GM12878 (cell line): ENCODE measurements around the gene MSI2. TPM values are rescaled to one million over a fixed set of nuclear protein-coding genes. Genes with fewer than 3 reads are reported as not detected.
A peak's percentile ranks its signal among the peaks of the same experiment; 100 is the strongest.

ENCODE experiments used
- CBX5 ChIP-seq: sonication (generic); IDR thresholded peaks from 2 replicates; pipeline ENCODE4 v1.6.1; 2016; ENCODE audit warnings: low read depth, moderate library complexity, mild to moderate bottlenecking, inconsistent platforms
- CHD1 ChIP-seq: IDR thresholded peaks from 2 replicates; pipeline ENCODE4 v1.6.1; 2012; ENCODE audit warnings: low read depth, low read length, improper control_type of control experiment
- CHD4 ChIP-seq: fragments of 200-600 bp; sonication (generic); IDR thresholded peaks from 2 replicates; pipeline ENCODE4 v1.6.1; 2016; ENCODE audit warnings: mild to moderate bottlenecking
- IKZF2 ChIP-seq, 2 experiments: fragments of 450-650 bp; IDR thresholded peaks; 2 replicates each; pipeline ENCODE4 v1.6.1; 2017; ENCODE audit warnings: mild to moderate bottlenecking in 2 of 2, moderate library complexity in 2 of 2
- MEF2B ChIP-seq: fragments of 450-650 bp; IDR thresholded peaks from 2 replicates; pipeline ENCODE4 v1.6.1; 2018; ENCODE audit warnings: mild to moderate bottlenecking, moderate library complexity; ENCODE audit not compliant: partially characterized antibody, poor library complexity, severe bottlenecking
- MTA2 ChIP-seq: fragments of 450-650 bp; IDR thresholded peaks from 2 replicates; pipeline ENCODE4 v1.6.1; 2016; ENCODE audit warnings: low read depth, mild to moderate bottlenecking, moderate library complexity
- PAX5 ChIP-seq: IDR thresholded peaks from 2 replicates; pipeline ENCODE4 v1.6.1; 2011; ENCODE audit warnings: low read depth, low read length, borderline replicate concordance
- RELB ChIP-seq: fragments of 450-650 bp; IDR thresholded peaks from 2 replicates; pipeline ENCODE4 v1.6.1; 2017; ENCODE audit warnings: low read depth, mild to moderate bottlenecking, moderate library complexity
- SMARCA5 ChIP-seq: fragments of 450-650 bp; IDR thresholded peaks from 2 replicates; pipeline ENCODE4 v1.6.1; 2017; ENCODE audit warnings: mild to moderate bottlenecking
- SMC3 ChIP-seq: IDR thresholded peaks from 2 replicates; pipeline ENCODE4 v1.6.1; 2011; ENCODE audit warnings: low read length, improper control_type of control experiment, borderline replicate concordance
- SP1 ChIP-seq: IDR thresholded peaks from one replicate; pipeline ENCODE4 v1.6.1; 2011; ENCODE audit warnings: low read depth, low read length
- ZBTB40 ChIP-seq: fragments of 450-650 bp; IDR thresholded peaks from 2 replicates; pipeline ENCODE4 v1.6.1; 2016; ENCODE audit warnings: mild to moderate bottlenecking, moderate library complexity, borderline replicate concordance
- ZNF24 ChIP-seq: fragments of 450-650 bp; IDR thresholded peaks from 2 replicates; pipeline ENCODE4 v1.6.1; 2017; ENCODE audit warnings: antibody characterized with exemption, mild to moderate bottlenecking
- ZNF384 ChIP-seq: IDR thresholded peaks from 2 replicates; pipeline ENCODE4 v1.6.1; 2012; ENCODE audit warnings: low read depth, mild to moderate bottlenecking, low read length, improper control_type of control experiment, borderline replicate concordance
- polyA plus RNA-seq, 11 experiments: library from polyadenylated mRNA; depleted of rRNA in 4 of 11; unstranded in 6 of 11; stranded (reverse) in 5 of 11; fragments of >200 nt; fragmentation: Nextera tagmentation in 4 of 11; fragmentation: Illumina TruSeq in 1 of 11; extraction: Ambion mirVana in 4 of 11; extraction: Trizol in 1 of 11; gene quantifications; 1 replicate in 1 of 11; 2 replicates in 10 of 11; pipeline versions ENCODE4 v1.2.1 to v1.2.3, GENCODE V29; 2011 to 2016; ENCODE audit warnings: inconsistent platforms in 2 of 11, missing spikeins in 2 of 11, low read depth in 1 of 11
- total RNA-seq, 4 experiments: library from RNA; depleted of rRNA in 3 of 4; stranded (reverse); fragments of >200 nt in 3 of 4; fragmentation: Illumina TruSeq in 1 of 4; extraction: Trizol in 1 of 4; gene quantifications; 2 replicates each; pipeline versions ENCODE4 v1.2.1 to v1.2.3, GENCODE V29; 2013 to 2021
- TF ChIP-seq, protein P1 (sequence below): fragments of 450-650 bp; formaldehyde crosslinking; IDR thresholded peaks from 2 replicates; pipeline ENCODE4 v1.4.0; 2020; ENCODE audit warnings: mild to moderate bottlenecking, moderate library complexity

The MSI2 gene
- total and polyA plus RNA-seq, 10 of the 15 experiments (the other 5 are each of a cell fraction or from before 2014, with no cell fraction given), result 6.1 to 76.1 (median 42.0) TPM

DNA sequence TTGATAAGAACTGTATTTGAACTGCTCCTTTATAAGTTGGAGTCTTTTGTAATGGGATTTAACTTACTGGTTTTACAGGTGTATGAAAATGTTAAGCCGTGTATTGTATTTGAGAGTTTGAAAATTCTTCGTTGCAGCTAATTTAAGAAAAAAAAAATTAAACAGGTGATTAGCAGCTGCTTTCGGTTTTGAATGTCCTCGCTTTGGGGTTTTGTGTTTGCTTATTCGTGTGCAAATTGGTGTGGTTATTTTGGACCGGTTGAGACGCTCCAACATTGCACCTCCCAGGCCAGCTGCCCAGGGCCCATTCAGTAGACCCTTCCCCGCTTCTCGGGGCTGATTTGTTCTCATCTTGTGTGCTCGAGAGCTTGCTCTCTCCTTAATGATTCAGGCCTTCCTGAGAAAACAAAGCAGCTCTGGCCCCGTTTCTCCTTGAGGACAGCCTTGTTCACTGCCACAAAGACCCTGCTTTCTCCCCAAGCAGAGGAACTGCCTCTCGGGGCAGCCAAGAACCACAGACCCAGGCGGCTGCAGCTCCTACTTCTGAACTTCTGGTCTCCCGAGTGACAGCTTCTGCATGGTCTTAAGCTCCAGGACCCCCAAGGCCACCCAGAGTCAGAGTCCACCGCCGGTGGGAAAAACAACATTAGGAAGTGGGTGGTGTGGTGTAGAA lies 100.5 kb downstream of the MSI2 start (continued):
- peak; percentile 80 for TF ChIP-seq MEF2B
- peak; percentile 27; the same call in 1 of the 2 replicates for TF ChIP-seq SMARCA5
- no peak for TF ChIP-seq ZBTB40
- peak in 1 of 2 experiments; percentile 15; a peak in 2 of 4 replicates for TF ChIP-seq IKZF2 (IDR thresholded peaks at IDR 0.05)
- peak; percentile 9 for TF ChIP-seq SP1
- peak; percentile 95 for TF ChIP-seq MTA2
- TF ChIP-seq CHD4, result no peak
- peak; percentile 83; the same call in 1 of the 2 replicates for TF ChIP-seq ZNF384
- 0 out of 2 replicates have a peak, but pooled peaks have one; percentile 19 for TF ChIP-seq SMC3
- peak; percentile 65 for TF ChIP-seq RELB
- peak; percentile 43; the same call in 1 of the 2 replicates for TF ChIP-seq PAX5
- TF ChIP-seq ZNF24, result 0 out of 2 replicates have a peak, but pooled peaks have one; percentile 21
- TF ChIP-seq CBX5, result peak; percentile 35; the same call in 1 of the 2 replicates
- TF ChIP-seq CHD1, result peak; percentile 38; the same call in 1 of the 2 replicates
- TF ChIP-seq, protein P1, sequence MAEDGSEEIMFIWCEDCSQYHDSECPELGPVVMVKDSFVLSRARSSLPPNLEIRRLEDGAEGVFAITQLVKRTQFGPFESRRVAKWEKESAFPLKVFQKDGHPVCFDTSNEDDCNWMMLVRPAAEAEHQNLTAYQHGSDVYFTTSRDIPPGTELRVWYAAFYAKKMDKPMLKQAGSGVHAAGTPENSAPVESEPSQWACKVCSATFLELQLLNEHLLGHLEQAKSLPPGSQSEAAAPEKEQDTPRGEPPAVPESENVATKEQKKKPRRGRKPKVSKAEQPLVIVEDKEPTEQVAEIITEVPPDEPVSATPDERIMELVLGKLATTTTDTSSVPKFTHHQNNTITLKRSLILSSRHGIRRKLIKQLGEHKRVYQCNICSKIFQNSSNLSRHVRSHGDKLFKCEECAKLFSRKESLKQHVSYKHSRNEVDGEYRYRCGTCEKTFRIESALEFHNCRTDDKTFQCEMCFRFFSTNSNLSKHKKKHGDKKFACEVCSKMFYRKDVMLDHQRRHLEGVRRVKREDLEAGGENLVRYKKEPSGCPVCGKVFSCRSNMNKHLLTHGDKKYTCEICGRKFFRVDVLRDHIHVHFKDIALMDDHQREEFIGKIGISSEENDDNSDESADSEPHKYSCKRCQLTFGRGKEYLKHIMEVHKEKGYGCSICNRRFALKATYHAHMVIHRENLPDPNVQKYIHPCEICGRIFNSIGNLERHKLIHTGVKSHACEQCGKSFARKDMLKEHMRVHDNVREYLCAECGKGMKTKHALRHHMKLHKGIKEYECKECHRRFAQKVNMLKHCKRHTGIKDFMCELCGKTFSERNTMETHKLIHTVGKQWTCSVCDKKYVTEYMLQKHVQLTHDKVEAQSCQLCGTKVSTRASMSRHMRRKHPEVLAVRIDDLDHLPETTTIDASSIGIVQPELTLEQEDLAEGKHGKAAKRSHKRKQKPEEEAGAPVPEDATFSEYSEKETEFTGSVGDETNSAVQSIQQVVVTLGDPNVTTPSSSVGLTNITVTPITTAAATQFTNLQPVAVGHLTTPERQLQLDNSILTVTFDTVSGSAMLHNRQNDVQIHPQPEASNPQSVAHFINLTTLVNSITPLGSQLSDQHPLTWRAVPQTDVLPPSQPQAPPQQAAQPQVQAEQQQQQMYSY, result no peak
